Ishikawa (cell line): ENCODE results near the gene SNHG17.

ENCODE experiments used
- CEBPB ChIP-seq: IDR thresholded peaks from 2 replicates; pipeline ENCODE4 v1.6.1; 2012
- EGR1 ChIP-seq: IDR thresholded peaks from 2 replicates; pipeline ENCODE4 v1.6.1; 2012
- EP300 ChIP-seq: IDR thresholded peaks from 2 replicates; pipeline ENCODE4 v1.6.1; 2012; ENCODE audit warnings: borderline replicate concordance
- NFIC ChIP-seq: IDR thresholded peaks from 2 replicates; pipeline ENCODE4 v1.6.1; 2012
- RAD21 ChIP-seq: IDR thresholded peaks from 2 replicates; pipeline ENCODE4 v1.6.1; 2012; ENCODE audit warnings: low read depth
- USF1 ChIP-seq: IDR thresholded peaks from 2 replicates; pipeline ENCODE4 v1.6.1; 2012

GRCh38 chr20:38466983-38467382 is 31.9 kb upstream of the SNHG17 start:
- TF ChIP-seq NFIC (no peak), EP300 (no peak), RAD21 (no peak), EGR1 (no peak), USF1 (no peak), CEBPB (no peak)
